DMS 273 (cell line): ENCODE measurements around the gene GOLGA6D.
"Not testable (repeated sequence)": the region's sequence is repeated elsewhere in the genome, so short reads cannot be mapped to it uniquely, and the experiment has no call there.

ENCODE experiments used
- DNase-seq: peaks from one replicate; lab custom pipeline; 2025; ENCODE audit not compliant: unreplicated experiment; lab: John Stamatoyannopoulos, UW

The GOLGA6D gene

DNA sequence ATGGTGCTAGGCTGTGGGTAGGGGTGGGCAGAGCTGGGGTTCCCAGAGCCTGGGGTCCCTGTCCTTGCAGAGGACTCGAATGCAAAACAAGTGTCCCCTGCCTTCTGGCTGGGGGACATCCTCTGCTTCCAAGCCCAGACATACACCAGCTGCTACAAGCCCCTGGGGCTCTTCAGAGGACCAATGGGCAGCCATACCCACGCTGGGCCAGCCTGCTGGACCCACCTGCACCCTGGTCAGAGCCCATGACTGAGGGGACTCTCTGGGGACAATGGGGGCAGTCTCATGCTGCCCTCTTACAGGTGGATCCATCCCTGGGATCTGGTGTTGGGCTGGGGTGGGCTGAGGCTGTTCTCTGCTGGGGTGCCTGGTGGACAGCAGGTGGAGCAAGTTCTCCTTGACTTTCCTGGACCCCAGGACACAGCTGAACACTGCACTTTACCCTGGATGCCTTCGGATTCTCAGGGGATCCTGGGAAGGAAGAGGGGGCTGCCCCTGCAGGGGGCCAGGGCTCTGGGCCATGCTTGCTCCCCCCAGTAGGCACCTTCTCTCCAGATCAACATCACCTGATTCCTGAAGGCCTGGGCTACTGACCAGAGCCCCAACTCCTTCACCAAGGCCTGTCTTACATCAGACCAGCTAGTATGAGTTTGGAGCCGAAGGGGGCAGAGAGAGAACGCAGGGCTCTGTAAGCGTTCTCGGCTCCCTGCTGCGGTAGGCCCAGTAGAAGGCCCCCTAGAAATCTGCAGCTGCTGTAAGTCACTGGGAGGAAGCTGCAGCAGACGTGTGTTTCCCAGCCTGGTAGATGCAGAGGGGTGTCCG, 46.1 kb downstream of the GOLGA6D start:
- DNase-seq: no peak

- no peak for DNase-seq
Measured at GRCh38 chr15:75329571-75329970, 46.9 kb downstream of the GOLGA6D start.

DNA sequence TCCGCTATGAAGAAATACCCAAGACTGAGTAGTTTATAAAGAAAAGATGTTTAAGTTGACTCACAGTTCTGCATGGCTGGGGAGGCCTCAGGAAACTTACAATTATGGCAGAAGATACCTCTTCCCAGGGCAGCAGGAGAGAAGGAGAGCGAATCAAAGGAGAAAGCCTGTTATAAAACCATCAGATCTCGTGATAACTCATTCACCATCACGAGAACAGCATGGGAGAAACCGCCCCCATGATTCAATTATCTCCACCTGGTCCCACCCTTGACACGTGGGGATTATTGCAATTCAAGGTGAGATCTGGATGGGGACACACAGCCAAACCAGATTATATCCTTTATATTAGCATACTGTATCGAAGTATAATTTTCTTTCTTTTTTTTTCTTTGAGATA, 49.5 kb downstream of the GOLGA6D start:
- DNase-seq: not testable (repeated sequence)

DNA sequence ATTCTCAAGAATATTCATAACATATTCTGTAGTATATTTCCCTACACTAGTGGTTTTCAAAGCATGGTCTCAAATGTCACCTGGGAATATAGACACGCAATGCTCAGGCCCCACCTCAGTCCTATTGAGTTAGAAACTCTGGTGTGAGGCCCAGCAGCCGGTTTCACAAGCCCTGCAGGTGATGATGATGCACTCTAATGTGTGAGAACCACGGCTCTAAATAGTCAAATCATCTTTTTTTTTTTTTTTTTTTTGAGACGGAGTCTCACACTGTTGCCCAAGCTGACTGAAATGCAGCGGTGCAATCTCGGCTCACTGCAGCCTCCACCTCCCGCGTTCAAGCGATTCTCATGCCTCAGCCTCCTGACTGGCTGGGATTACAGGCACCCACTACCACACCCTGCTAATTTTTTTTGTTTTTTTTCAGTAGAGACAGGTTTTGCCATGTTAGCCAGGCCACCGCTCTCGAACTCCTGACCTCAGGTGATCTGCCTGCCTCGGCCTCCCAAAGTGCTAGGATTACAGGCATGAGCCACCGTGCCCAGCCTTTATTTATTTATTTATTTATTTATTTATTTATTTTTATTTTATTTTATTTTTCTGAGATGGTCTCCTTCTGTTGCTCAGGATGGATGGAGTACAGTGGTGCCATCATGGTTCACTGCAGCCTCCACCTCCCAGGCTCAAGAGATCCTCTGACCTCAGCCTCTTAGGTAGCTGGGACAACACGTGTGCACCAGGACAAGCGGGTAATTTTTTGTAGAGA, 51.2 kb downstream of the GOLGA6D start:
- not testable (repeated sequence) for DNase-seq

GRCh38 chr15:75335313-75335704, 52.7 kb downstream of the GOLGA6D start:
- DNase-seq: no peak

DNA sequence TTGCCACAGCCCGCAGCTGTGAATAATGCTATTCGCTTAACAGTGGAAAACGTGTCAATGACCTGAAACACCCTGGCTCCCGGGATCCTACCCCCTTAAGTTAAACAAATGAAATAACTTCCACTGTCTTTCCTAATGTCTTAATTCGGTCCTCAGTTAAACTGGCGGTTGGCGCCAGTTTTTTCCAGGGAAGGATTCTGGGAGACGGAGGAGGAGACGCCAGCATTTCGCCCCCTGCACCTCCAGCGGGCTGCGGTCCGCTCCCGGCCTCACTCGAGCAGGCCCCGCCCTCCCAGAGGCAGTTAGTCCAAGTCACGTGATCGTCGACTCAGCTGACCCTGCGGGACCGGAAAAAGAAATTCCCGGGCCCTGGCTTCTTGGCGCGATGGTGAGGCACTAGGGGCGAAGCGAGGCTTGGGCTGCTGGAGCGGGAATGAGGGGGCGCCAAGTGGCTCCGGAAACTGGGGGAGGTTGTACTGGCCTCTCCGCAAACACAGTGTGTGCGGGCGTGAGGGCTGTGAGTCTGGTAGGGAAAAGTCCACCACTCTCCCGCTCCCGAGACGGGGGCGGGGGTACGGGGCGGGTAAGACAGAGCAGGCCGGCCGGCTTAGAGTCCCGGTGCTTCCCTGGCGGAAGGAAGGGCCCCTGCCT, 53.2 kb downstream of the GOLGA6D start, which contains the start of gene COMMD4:
COMMD4 (plus strand) TSS at position 359 of the 651 bp plus-strand sequence; CDS start at position 386, 27 bp downstream.
- DNase-seq: peak; percentile 97

- no peak for DNase-seq
Measured at GRCh38 chr15:75338661-75339240, 56.1 kb downstream of the GOLGA6D start.

- DNase-seq: no peak
Measured at GRCh38 chr15:75339531-75340240, 57.1 kb downstream of the GOLGA6D start.

- DNase-seq: no peak
Measured at GRCh38 chr15:75342221-75342620, 59.6 kb downstream of the GOLGA6D start.

DNA sequence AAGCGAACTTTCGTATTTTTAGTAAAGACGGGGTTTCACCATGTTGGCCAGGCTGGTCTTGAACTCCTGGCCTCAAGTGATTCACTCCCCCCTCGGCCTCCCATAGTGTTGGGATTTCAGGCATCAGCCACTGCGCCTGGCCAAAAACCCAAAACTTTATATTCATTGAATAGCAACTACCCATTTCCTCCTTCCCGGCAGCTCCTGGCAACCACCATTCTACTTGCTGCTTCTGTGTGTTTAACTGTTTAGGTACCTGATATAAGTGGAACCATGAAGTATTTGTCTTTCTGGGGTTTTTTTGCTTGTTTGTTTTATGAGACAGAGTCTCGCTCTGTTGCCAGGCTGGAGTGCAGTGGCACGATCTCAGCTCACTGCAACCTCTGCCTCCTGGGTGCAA, 61.3 kb downstream of the GOLGA6D start:
- not testable (repeated sequence) for DNase-seq
